B cell (primary cell): Measurements from ENCODE around the gene SULT2B1. TPM values are rescaled to one million over a fixed set of nuclear protein-coding genes. Genes with fewer than 3 reads are reported as not detected.
A peak's percentile ranks its signal among the peaks of the same experiment; 100 is the strongest.

Experiments
- ATAC-seq: fragments of 200-7000 bp; cut with Tn5 transposase; one replicate; pipeline ENCODE4 v1.10.0; 2021; ENCODE audit warnings: low read depth, mild to moderate bottlenecking, moderate number of reproducible peaks, moderate library complexity
- CTCF ChIA-PET: fragments of 350-600 bp; sonication (Branson Sonifier 250); formaldehyde crosslinking; loops from one replicate; lab custom pipeline; 2021; ENCODE audit warnings: antibody characterized with exemption, inconsistent platforms; lab: Charles Lee
- POLR2A ChIA-PET: fragments of 350-600 bp; sonication (Branson Sonifier 250); formaldehyde crosslinking; loops from one replicate; lab custom pipeline; 2021; ENCODE audit warnings: antibody characterized with exemption; lab: Charles Lee
- DNase-seq: peaks from one replicate; pipeline ENCODE4 v3.0.0; 2013
- H2AFZ ChIP-seq: 2 replicates; pipeline ENCODE4 v1.6.1; 2012; ENCODE audit warnings: mild to moderate bottlenecking, low read depth, low read length; ENCODE audit not compliant: insufficient read depth, poor library complexity, severe bottlenecking
- H3K27ac ChIP-seq, 2 donors: 1 replicate in 1 of 2; 2 replicates in 1 of 2; pipeline ENCODE4 v1.5.1; 2012 to 2013; ENCODE audit warnings: low read length in 2 of 2, mild to moderate bottlenecking in 2 of 2, moderate library complexity in 1 of 2
- H3K27me3 ChIP-seq, 4 experiments: fragments of 200-600 bp in 1 of 4; sonication (generic) in 1 of 4; replicated peaks in 1 of 4; 1 replicate in 2 of 4; 2 replicates in 2 of 4; pipeline versions ENCODE4 v1.6.1 to v1.7.0; 2013 to 2016; ENCODE audit warnings: low read length in 3 of 4, mild to moderate bottlenecking in 2 of 4, mixed read lengths in 1 of 4, moderate library complexity in 1 of 4; ENCODE audit not compliant: insufficient read depth in 4 of 4, control insufficient read depth in 3 of 4; ENCODE audit errors: control extremely low read depth in 1 of 4
- H3K36me3 ChIP-seq, 2 experiments: replicated peaks in 1 of 2; 1 replicate in 1 of 2; 2 replicates in 1 of 2; pipeline versions ENCODE4 v1.6.1 to v1.7.1; 2013; ENCODE audit warnings: low read length in 1 of 2; ENCODE audit not compliant: insufficient read depth in 2 of 2, control insufficient read depth in 1 of 2; ENCODE audit errors: control extremely low read depth in 1 of 2, extremely low read depth in 1 of 2
- H3K4me1 ChIP-seq, 2 donors: fragments of 200-600 bp in 1 of 2; sonication (generic) in 1 of 2; 1 replicate in 1 of 2; 2 replicates in 1 of 2; pipeline versions ENCODE4 v1.5.1 to v1.6.1; 2013 to 2017; ENCODE audit warnings: low read length in 2 of 2; ENCODE audit not compliant: control insufficient read depth in 2 of 2, insufficient read depth in 2 of 2
- H3K4me2 ChIP-seq: replicated peaks from 2 replicates; pipeline ENCODE3; 2012; ENCODE audit warnings: mild to moderate bottlenecking, low read depth, low read length; ENCODE audit not compliant: poor library complexity, severe bottlenecking
- H3K4me3 ChIP-seq, 5 experiments: fragments of 200-600 bp in 1 of 5; sonication (generic) in 1 of 5; 1 replicate in 3 of 5; 2 replicates in 2 of 5; pipeline versions ENCODE4 v1.5.1 to v1.7.0; 2011 to 2016; ENCODE audit warnings: low read length in 4 of 5, mild to moderate bottlenecking in 4 of 5, low read depth in 2 of 5, control low read depth in 1 of 5, moderate library complexity in 1 of 5; ENCODE audit not compliant: insufficient read depth in 1 of 5; ENCODE audit errors: control extremely low read depth in 1 of 5, extremely low read depth in 1 of 5
- H3K79me2 ChIP-seq: fragments of 200-600 bp; sonication (generic); one replicate; pipeline ENCODE4 v1.6.0; 2016; ENCODE audit warnings: low read length; ENCODE audit not compliant: control insufficient read depth, insufficient read depth
- H3K9ac ChIP-seq: fragments of 200-600 bp; sonication (generic); 2 replicates; pipeline ENCODE4 v1.6.1; 2017; ENCODE audit warnings: mild to moderate bottlenecking, low read length, moderate library complexity
- H3K9me3 ChIP-seq, 3 donors: one replicate each; pipeline versions ENCODE4 v1.6.1 to v1.7.1; 2013; ENCODE audit warnings: low read length in 2 of 3; ENCODE audit not compliant: control insufficient read depth in 2 of 3, insufficient read depth in 1 of 3; ENCODE audit errors: control extremely low read depth in 1 of 3
- H4K20me1 ChIP-seq: 2 replicates; pipeline ENCODE4 v1.6.0; 2012; ENCODE audit warnings: mild to moderate bottlenecking, low read length; ENCODE audit not compliant: insufficient read depth, control insufficient read depth, poor library complexity, severe bottlenecking
- H3K27ac Mint-ChIP-seq: one replicate; pipeline ENCODE4 v1.8.0; 2021; ENCODE audit warnings: mixed read lengths
- H3K27me3 Mint-ChIP-seq: one replicate; pipeline ENCODE4 v1.8.0; 2021; ENCODE audit warnings: mixed read lengths
- H3K4me1 Mint-ChIP-seq: one replicate; pipeline ENCODE4 v1.8.0; 2021; ENCODE audit warnings: mixed read lengths
- H3K4me3 Mint-ChIP-seq: one replicate; pipeline ENCODE4 v1.8.0; 2021; ENCODE audit warnings: mixed read lengths
- H3K9me3 Mint-ChIP-seq: one replicate; pipeline ENCODE4 v1.8.0; 2022; ENCODE audit warnings: mixed read lengths; ENCODE audit not compliant: insufficient read depth
- EZH2 ChIP-seq: IDR thresholded peaks from 2 replicates; pipeline ENCODE4 v1.6.1; 2012; ENCODE audit warnings: borderline replicate concordance, low read depth, mild to moderate bottlenecking, moderate library complexity, low read length; ENCODE audit not compliant: insufficient read depth, poor library complexity, severe bottlenecking
- intact Hi-C: fragments of 100-400 bp; cut with micrococcal nuclease; formaldehyde crosslinking; loops from one replicate; pipeline ENCODE4 v1.10.0; 2022
- polyA plus RNA-seq: library from polyadenylated mRNA; depleted of rRNA; stranded (reverse); fragments of >200 nt; gene quantifications from 2 replicates; pipeline ENCODE4 v1.2.3, GENCODE V29; 2012
- total RNA-seq, 2 donors: library from RNA; stranded (reverse); fragments of 120-200 nt in 1 of 2; gene quantifications; 1 replicate in 1 of 2; 2 replicates in 1 of 2; pipeline versions ENCODE4 v1.2.3 to v1.2.4, GENCODE V29; 2013 to 2022
- TF ChIP-seq, protein P1 (sequence below): fragments of 200-600 bp; IDR thresholded peaks from one replicate; pipeline ENCODE4 v1.8.0; 2022; ENCODE audit warnings: antibody characterized with exemption, mild to moderate bottlenecking

Gene SULT2B1
- total and polyA plus RNA-seq, 2 donors (not counting 1 experiment from before 2014, with no cell fraction given), result not detected

DNA sequence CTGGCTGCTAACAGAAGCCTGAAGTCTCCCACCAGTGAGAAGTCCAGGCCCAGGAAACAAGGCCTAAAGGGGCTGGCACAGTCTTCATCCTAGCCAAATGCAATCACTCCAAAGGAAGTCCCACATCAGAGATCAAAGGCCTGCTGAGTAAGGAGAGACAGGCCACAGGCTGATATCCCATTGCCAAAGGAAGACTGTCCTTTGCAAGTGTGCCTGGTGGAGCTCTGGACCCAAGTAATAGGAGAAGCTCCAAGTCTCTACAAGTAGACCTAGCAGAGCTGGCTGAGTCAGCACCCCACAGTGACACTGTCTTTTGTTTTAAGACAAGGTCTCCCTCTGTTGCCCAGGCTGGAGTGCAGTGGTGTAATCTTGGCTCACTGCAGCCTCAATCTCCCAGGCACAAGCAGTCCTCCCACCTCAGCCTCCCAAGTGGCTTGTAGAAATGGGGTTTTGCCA, 80.7 kb downstream of the SULT2B1 start:
- no peak for TF ChIP-seq EZH2
- TF ChIP-seq, protein P1, sequence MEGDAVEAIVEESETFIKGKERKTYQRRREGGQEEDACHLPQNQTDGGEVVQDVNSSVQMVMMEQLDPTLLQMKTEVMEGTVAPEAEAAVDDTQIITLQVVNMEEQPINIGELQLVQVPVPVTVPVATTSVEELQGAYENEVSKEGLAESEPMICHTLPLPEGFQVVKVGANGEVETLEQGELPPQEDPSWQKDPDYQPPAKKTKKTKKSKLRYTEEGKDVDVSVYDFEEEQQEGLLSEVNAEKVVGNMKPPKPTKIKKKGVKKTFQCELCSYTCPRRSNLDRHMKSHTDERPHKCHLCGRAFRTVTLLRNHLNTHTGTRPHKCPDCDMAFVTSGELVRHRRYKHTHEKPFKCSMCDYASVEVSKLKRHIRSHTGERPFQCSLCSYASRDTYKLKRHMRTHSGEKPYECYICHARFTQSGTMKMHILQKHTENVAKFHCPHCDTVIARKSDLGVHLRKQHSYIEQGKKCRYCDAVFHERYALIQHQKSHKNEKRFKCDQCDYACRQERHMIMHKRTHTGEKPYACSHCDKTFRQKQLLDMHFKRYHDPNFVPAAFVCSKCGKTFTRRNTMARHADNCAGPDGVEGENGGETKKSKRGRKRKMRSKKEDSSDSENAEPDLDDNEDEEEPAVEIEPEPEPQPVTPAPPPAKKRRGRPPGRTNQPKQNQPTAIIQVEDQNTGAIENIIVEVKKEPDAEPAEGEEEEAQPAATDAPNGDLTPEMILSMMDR, result no peak
- ChIA-PET POLR2A (interaction anchor here (2.2 to 2.9 kb wide), 2 partner anchors 9 to 14 kb away, joined by 11 to 17 read pairs; partner anchors contain the start of genes RPL18 and SPHK2), CTCF (interaction anchor here (0.7 to 2.0 kb wide), 2 partner anchors 13 to 127 kb away, joined by 3 to 9 read pairs; partner anchors contain the start of gene CA11)
- Mint-ChIP-seq H3K27ac (peak overlapping the region; percentile 53), H3K9me3 (no peaks in the 10 kb centered on the region), H3K27me3 (no peaks in the 10 kb centered on the region), H3K4me3 (no peak overlapping the region), H3K4me1 (peaks cover 32% of the 10 kb centered on the region)
- no peaks in the 10 kb centered on the region for H3K27me3 ChIP-seq
- H3K27ac ChIP-seq, result no peak overlapping the region
- peaks cover 22% of the 10 kb centered on the region for H3K79me2 ChIP-seq
- no peak for DNase-seq
- peaks cover 0 to 54% of the 10 kb centered on the region in 2 experiments for H3K36me3 ChIP-seq
- H2AFZ ChIP-seq, result no peak overlapping the region
- H3K4me1 ChIP-seq, result peaks cover 22 to 26% of the 10 kb centered on the region in 2 donors
- no peak for ATAC-seq
- intact Hi-C loops, result loop anchor here (10.0 kb wide), 2 partner anchors 482 to 842 kb away; partner anchors contain the start of genes C19orf73, FLT3LG, LIN7B and PPFIA3
- no peak overlapping the region for H3K4me3 ChIP-seq
- no peak overlapping the region for H3K9ac ChIP-seq
- peaks cover 0 to 10% (median 0%) of the 10 kb centered on the region in 3 donors for H3K9me3 ChIP-seq
- H3K4me2 ChIP-seq, result no peak overlapping the region
- peaks cover 76% of the 10 kb centered on the region for H4K20me1 ChIP-seq
